ENCODE measurements around the gene LRRC3B. TPM values are rescaled to one million over a fixed set of nuclear protein-coding genes. Genes with fewer than 3 reads are reported as not detected.

LRRC3B gene
- total RNA-seq, 2 experiments from 2014 or later: not detected

GRCh38 chr3:26718315-26718714 lies 95.7 kb downstream of the LRRC3B start:
- POLR2A ChIA-PET: no interaction called here
- Mint-ChIP-seq H3K36me3 (ENCODE audit: low read depth) (no peaks in the 10 kb centered on the region), H3K4me3 (no peak overlapping the region), H3K9me3 (ENCODE audit: insufficient read depth) (no peaks in the 10 kb centered on the region), H3K27ac (no peak overlapping the region), H3K27me3 (ENCODE audit: low read depth) (no peaks in the 10 kb centered on the region), H3K4me1 (ENCODE audit: low read depth) (no peaks in the 10 kb centered on the region)
- no peak for DNase-seq
- no peak for ATAC-seq
- CTCF ChIA-PET: no interaction called here

DNA sequence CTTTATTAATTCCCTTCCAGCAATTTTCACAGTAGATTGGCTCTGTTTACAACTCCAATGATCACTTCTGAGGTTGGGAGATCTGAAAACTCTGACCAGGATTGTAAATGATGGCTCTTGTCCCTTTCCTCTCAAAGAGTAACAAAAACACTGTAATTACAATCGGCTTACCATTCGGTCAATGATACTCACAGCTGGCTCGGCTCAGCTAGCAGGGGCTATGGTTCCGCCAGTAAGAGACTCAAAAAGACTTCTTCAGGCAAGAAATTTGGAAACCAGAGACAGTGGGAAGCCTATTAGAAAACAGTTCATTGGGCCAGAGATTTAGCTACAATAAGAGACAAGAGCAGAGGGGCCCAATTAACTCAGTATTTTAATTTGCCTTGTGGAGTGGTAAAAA lies 96.6 kb downstream of the LRRC3B start:
- ATAC-seq (no peak), DNase-seq (no peak)
- CTCF ChIA-PET: no interaction called here
- Mint-ChIP-seq H3K4me3 (no peak overlapping the region), H3K4me1 (ENCODE audit: low read depth) (no peaks in the 10 kb centered on the region), H3K9me3 (ENCODE audit: insufficient read depth) (no peaks in the 10 kb centered on the region), H3K27me3 (ENCODE audit: low read depth) (no peaks in the 10 kb centered on the region), H3K36me3 (ENCODE audit: low read depth) (no peaks in the 10 kb centered on the region), H3K27ac (no peak overlapping the region)
- POLR2A ChIA-PET: no interaction called here

DNA sequence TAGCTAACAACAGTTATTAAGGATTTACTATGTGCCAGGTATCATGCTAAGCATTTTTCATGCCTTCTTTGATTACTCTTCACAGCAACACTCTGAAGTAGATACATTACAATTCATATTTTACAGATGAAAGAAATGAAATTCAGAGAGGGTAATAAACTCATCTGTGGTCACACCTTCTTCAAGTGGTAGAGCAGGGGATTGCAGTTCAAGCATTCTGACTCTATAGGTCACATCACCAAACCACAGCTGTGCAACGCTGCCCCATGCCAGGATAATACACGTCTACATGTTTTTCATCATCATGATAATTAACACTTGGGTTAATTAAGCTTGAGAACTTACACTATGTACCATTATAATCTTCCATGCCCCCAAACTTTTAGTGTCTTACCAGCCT lies 98.5 kb downstream of the LRRC3B start:
- no peak for ATAC-seq
- Mint-ChIP-seq H3K27me3 (ENCODE audit: low read depth) (no peaks in the 10 kb centered on the region), H3K4me3 (no peak overlapping the region), H3K9me3 (ENCODE audit: insufficient read depth) (no peaks in the 10 kb centered on the region), H3K4me1 (ENCODE audit: low read depth) (no peaks in the 10 kb centered on the region), H3K27ac (no peak overlapping the region), H3K36me3 (ENCODE audit: low read depth) (no peaks in the 10 kb centered on the region)
- no peak for DNase-seq
- ChIA-PET CTCF (no interaction called here), POLR2A (no interaction called here)

- CTCF ChIA-PET: no interaction called here
- POLR2A ChIA-PET: no interaction called here
Measured at GRCh38 chr3:26731843-26732242, 109.3 kb downstream of the LRRC3B start.

GRCh38 chr3:26750263-26750662 lies 127.7 kb downstream of the LRRC3B start:
- ChIA-PET CTCF (no interaction called here), POLR2A (no interaction called here)
- H3K27me3 Mint-ChIP-seq (ENCODE audit: low read depth): no peaks in the 10 kb centered on the region
- no peaks in the 10 kb centered on the region for H3K36me3 Mint-ChIP-seq (ENCODE audit: low read depth)
- no peak overlapping the region for H3K27ac Mint-ChIP-seq
- H3K4me1 Mint-ChIP-seq (ENCODE audit: low read depth): no peaks in the 10 kb centered on the region
- ATAC-seq (no peak), DNase-seq (no peak)
- no peaks in the 10 kb centered on the region for H3K9me3 Mint-ChIP-seq (ENCODE audit: insufficient read depth)
- H3K4me3 Mint-ChIP-seq: no peak overlapping the region

More at GRCh38 chr3:26731843-26732242, 109.3 kb downstream of the LRRC3B start:
- Mint-ChIP-seq H3K9me3 (ENCODE audit: insufficient read depth) (peaks cover 7% of the 10 kb centered on the region), H3K27me3 (ENCODE audit: low read depth) (no peaks in the 10 kb centered on the region), H3K36me3 (ENCODE audit: low read depth) (no peaks in the 10 kb centered on the region), H3K4me1 (ENCODE audit: low read depth) (no peaks in the 10 kb centered on the region), H3K4me3 (no peak overlapping the region), H3K27ac (no peak overlapping the region)
- ATAC-seq (no peak), DNase-seq (no peak)

DNA sequence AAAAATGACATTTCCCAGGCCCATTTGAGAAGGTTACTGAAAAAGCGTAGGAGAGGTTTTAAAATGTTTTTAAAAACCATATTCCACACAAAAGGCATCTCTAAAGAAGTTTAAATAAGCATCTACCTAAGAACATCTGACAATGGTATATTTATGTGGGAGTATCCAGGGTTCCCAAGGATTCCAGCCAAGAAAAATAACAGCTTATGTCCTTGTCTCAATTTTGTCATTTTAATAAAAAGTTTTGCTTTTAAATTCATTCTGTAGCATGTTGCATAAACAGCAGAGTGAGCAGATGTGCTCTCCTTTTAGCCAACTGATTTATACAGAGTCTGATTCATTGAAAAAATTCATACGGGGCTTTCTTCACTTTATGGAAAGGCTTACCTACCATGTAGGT lies 129.9 kb downstream of the LRRC3B start:
- Mint-ChIP-seq H3K27ac (no peak overlapping the region), H3K27me3 (ENCODE audit: low read depth) (no peaks in the 10 kb centered on the region), H3K9me3 (ENCODE audit: insufficient read depth) (no peaks in the 10 kb centered on the region), H3K36me3 (ENCODE audit: low read depth) (no peaks in the 10 kb centered on the region), H3K4me1 (ENCODE audit: low read depth) (no peaks in the 10 kb centered on the region), H3K4me3 (no peak overlapping the region)
- DNase-seq (no peak), ATAC-seq (no peak)
- POLR2A ChIA-PET: no interaction called here
- CTCF ChIA-PET: no interaction called here

GRCh38 chr3:26753095-26753494 lies 130.5 kb downstream of the LRRC3B start:
- Mint-ChIP-seq H3K4me3 (no peak overlapping the region), H3K4me1 (ENCODE audit: low read depth) (no peaks in the 10 kb centered on the region), H3K27ac (no peak overlapping the region), H3K9me3 (ENCODE audit: insufficient read depth) (no peaks in the 10 kb centered on the region), H3K27me3 (ENCODE audit: low read depth) (no peaks in the 10 kb centered on the region), H3K36me3 (ENCODE audit: low read depth) (no peaks in the 10 kb centered on the region)
- ATAC-seq: no peak
- ChIA-PET CTCF (no interaction called here), POLR2A (no interaction called here)
- no peak for DNase-seq

DNA sequence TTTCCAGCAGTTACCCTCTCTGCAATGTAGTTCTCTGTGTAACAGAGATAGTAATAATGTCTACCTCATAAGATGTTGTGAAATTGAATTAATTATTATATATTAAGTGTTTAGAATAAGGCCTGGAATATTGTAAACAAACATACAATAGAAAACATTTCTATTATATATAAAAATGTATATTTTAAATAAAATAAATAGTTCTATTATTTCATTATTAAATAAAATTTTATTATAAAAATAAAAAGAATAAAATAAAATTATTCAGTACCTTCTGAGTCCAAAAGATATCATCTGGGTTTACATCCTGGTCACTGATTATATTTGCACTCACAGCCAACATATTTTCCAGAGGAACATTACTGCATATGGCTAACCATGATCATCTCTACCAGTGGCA lies 135.4 kb downstream of the LRRC3B start:
- no peak for ATAC-seq
- H3K9me3 Mint-ChIP-seq (ENCODE audit: insufficient read depth): no peaks in the 10 kb centered on the region
- H3K4me3 Mint-ChIP-seq: no peak overlapping the region
- H3K27ac Mint-ChIP-seq: no peak overlapping the region
- ChIA-PET CTCF (no interaction called here), POLR2A (no interaction called here)
- no peaks in the 10 kb centered on the region for H3K4me1 Mint-ChIP-seq (ENCODE audit: low read depth)
- H3K36me3 Mint-ChIP-seq (ENCODE audit: low read depth): no peaks in the 10 kb centered on the region
- no peaks in the 10 kb centered on the region for H3K27me3 Mint-ChIP-seq (ENCODE audit: low read depth)
- DNase-seq: no peak
